MM.1S (cell line): ENCODE results near the gene FOXK1.

Source experiments
- CTCF ChIP-seq: fragments of 300-600 bp; sonication (generic); IDR thresholded peaks from 2 replicates; pipeline ENCODE4 v1.5.1; 2016; ENCODE audit warnings: antibody characterized with exemption, low read length, mixed read lengths
- EZH2 ChIP-seq: fragments of 300-600 bp; sonication (generic); optimal IDR thresholded peaks from 2 replicates; pipeline ENCODE3; 2017; ENCODE audit warnings: low read depth, mild to moderate bottlenecking, antibody characterized with exemption, low read length, mixed read lengths
- EZH2phosphoT487 ChIP-seq: fragments of 300-600 bp; sonication (generic); IDR thresholded peaks from 2 replicates; pipeline ENCODE4 v1.6.1; 2018; ENCODE audit warnings: antibody characterized with exemption, low read length

GRCh38 chr7:4682621-4683042, 537 bp downstream of the FOXK1 start:
- TF ChIP-seq CTCF (peak; percentile 7; the same call in 1 of the 2 replicates), EZH2 (no peak), EZH2phosphoT487 (no peak)
